Left ventricle myocardium inferior (tissue), 1 donor: ENCODE measurements around the gene KDM1B. TPM values are rescaled to one million over a fixed set of nuclear protein-coding genes. Genes with fewer than 3 reads are reported as not detected.

Source experiments
- DNase-seq: peaks from one replicate; pipeline ENCODE4 v3.0.0-alpha.2; 2020
- H3K27ac ChIP-seq: fragments of 200-600 bp; replicated peaks from 2 replicates; pipeline ENCODE4 v1.8.0; 2021
- H3K27me3 ChIP-seq: fragments of 200-600 bp; 2 replicates; pipeline ENCODE4 v1.8.0; 2021; ENCODE audit warnings: low read depth
- H3K36me3 ChIP-seq: fragments of 200-600 bp; 2 replicates; pipeline ENCODE4 v1.8.0; 2021
- H3K4me1 ChIP-seq: fragments of 200-600 bp; 2 replicates; pipeline ENCODE4 v1.8.0; 2021
- H3K4me3 ChIP-seq: fragments of 200-600 bp; 2 replicates; pipeline ENCODE4 v1.8.0; 2021; ENCODE audit warnings: mild to moderate bottlenecking, moderate library complexity
- H3K9me3 ChIP-seq: fragments of 200-600 bp; replicated peaks from 2 replicates; pipeline ENCODE4 v1.8.0; 2021
- CTCF ChIP-seq: fragments of 200-600 bp; IDR thresholded peaks from 2 replicates; pipeline ENCODE4 v1.8.0; 2021; ENCODE audit warnings: antibody characterized with exemption, mild to moderate bottlenecking, borderline replicate concordance
- intact Hi-C: fragments of 100-400 bp; cut with micrococcal nuclease; formaldehyde crosslinking; loops from one replicate; pipeline ENCODE4 v1.11.0; 2022
- total RNA-seq: library from RNA; stranded (reverse); fragmentation: NEBNext Ultra II Directional; extraction: Animal tissue kit (Norgen Biotek cat#: 25700); gene quantifications from one replicate; pipeline ENCODE4 v1.2.1, GENCODE V29; 2021
- donor health status: DM: no; HTN: yes; CAD: no; lungs with severe emphysema.

The KDM1B gene
- total RNA-seq, 1 donor from 2014 or later = 14.3 TPM

- no peak for DNase-seq
- intact Hi-C loops = no loop called here
- H3K27ac ChIP-seq = no peak overlapping the region
- H3K27me3 ChIP-seq = no peaks in the 10 kb centered on the region
- TF ChIP-seq CTCF = no peak
- H3K4me3 ChIP-seq = no peak overlapping the region
- H3K9me3 ChIP-seq = no peaks in the 10 kb centered on the region
- peaks cover 32% of the 10 kb centered on the region for H3K4me1 ChIP-seq
- H3K36me3 ChIP-seq = peaks cover 16% of the 10 kb centered on the region
Measured at GRCh38 chr6:18151801-18152200, 3.4 kb upstream of the KDM1B start.

- Histone ChIP-seq H3K4me3 (no peak overlapping the region), H3K27ac (no peak overlapping the region), H3K36me3 (peaks cover 1% of the 10 kb centered on the region), H3K9me3 (no peaks in the 10 kb centered on the region), H3K4me1 (peaks cover 32% of the 10 kb centered on the region), H3K27me3 (no peaks in the 10 kb centered on the region)
- no peak for TF ChIP-seq CTCF
- DNase-seq = no peak
- intact Hi-C loops = no loop called here
Measured at GRCh38 chr6:18153311-18153703, 1.9 kb upstream of the KDM1B start.

- Histone ChIP-seq H3K4me1 (peaks cover 32% of the 10 kb centered on the region), H3K27me3 (no peaks in the 10 kb centered on the region), H3K4me3 (peak within 1 kb of the TSS; percentile 91), H3K9me3 (no peaks in the 10 kb centered on the region), H3K27ac (peak within 1 kb of the TSS; percentile 91), H3K36me3 (no peaks in the 10 kb centered on the region)
- no peak for TF ChIP-seq CTCF
- DNase-seq = no peak
- intact Hi-C loops = no loop called here
Measured at GRCh38 chr6:18154507-18155149, 594 bp upstream of the KDM1B start, which contains the start of gene TPMT. Gene TPMT, minus strand, starts transcription at chr6:18155077. Its CDS starts 5,950 bp downstream, at chr6:18149127.

GRCh38 chr6:18155864-18156421, 721 bp downstream of the KDM1B start:
- intact Hi-C loops = no loop called here
- Histone ChIP-seq H3K9me3 (no peaks in the 10 kb centered on the region), H3K27ac (peak overlapping the region; percentile 89), H3K4me1 (peaks cover 32% of the 10 kb centered on the region), H3K27me3 (no peaks in the 10 kb centered on the region), H3K4me3 (peak overlapping the region; percentile 91), H3K36me3 (peaks cover 9% of the 10 kb centered on the region)
- peak; percentile 28 for TF ChIP-seq CTCF
- DNase-seq = peak; percentile 38

DNA sequence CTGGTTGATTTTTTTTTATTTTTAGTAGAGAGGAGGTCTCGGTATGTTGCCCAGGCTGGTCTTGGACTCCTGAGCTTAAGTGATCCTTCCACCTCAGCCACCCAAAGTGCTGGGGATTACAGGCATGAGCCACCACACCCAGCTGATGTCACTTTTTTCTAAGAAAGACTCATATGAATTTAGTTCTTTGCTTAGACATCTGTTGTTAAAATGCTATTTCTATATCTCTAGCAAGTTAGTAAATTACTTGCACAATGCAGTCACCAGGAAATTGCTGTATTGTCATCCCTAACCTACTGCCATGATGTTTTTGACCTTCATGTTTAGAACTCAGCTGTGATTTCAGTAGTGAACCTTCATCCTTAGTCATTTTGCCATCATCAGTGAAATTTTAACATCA, 5.7 kb downstream of the KDM1B start:
- intact Hi-C loops = no loop called here
- Histone ChIP-seq H3K36me3 (peaks cover 44% of the 10 kb centered on the region), H3K27ac (no peak overlapping the region), H3K4me3 (no peak overlapping the region), H3K4me1 (peaks cover 7% of the 10 kb centered on the region), H3K9me3 (no peaks in the 10 kb centered on the region), H3K27me3 (no peaks in the 10 kb centered on the region)
- no peak for TF ChIP-seq CTCF
- no peak for DNase-seq
